Right lobe of liver (tissue), 6 donors: ENCODE measurements around the gene LRPAP1. TPM values are rescaled to one million over a fixed set of nuclear protein-coding genes. Genes with fewer than 3 reads are reported as not detected.

Experiments
- ATAC-seq, 4 donors: fragments of 200-7000 bp; cut with Tn5 transposase; one replicate each; pipeline ENCODE4 v1.9.1; 2020; ENCODE audit warnings: mild to moderate bottlenecking in 4 of 4, moderate library complexity in 4 of 4
- DNase-seq, 3 donors: peaks; one replicate each; pipeline ENCODE4 v3.0.0-alpha.2; 2020
- H3K27ac ChIP-seq, 3 donors: fragments of 200-600 bp; one replicate each; pipeline ENCODE4 v1.8.0; 2022
- H3K27me3 ChIP-seq, 2 donors: fragments of 200-600 bp; one replicate each; pipeline ENCODE4 v1.8.0; 2022
- H3K36me3 ChIP-seq, 4 donors: fragments of 200-600 bp; sonication (generic) in 1 of 4; one replicate each; pipeline versions ENCODE4 v1.5.1 to v1.8.0; 2017 to 2022; ENCODE audit warnings: control low read depth in 1 of 4
- H3K4me1 ChIP-seq, 4 donors: fragments of 200-600 bp; sonication (generic) in 1 of 4; one replicate each; pipeline versions ENCODE4 v1.5.1 to v1.8.0; 2017 to 2022; ENCODE audit warnings: control low read depth in 1 of 4
- H3K4me3 ChIP-seq, 3 donors: fragments of 200-600 bp; one replicate each; pipeline ENCODE4 v1.8.0; 2022
- H3K9me3 ChIP-seq, 4 donors: fragments of 200-600 bp; sonication (generic) in 1 of 4; one replicate each; pipeline versions ENCODE4 v1.5.1 to v1.8.0; 2017 to 2022; ENCODE audit warnings: control low read depth in 1 of 4
- CTCF ChIP-seq, 4 donors: fragments of 200-600 bp in 3 of 4; fragments of 450-650 bp in 1 of 4; IDR thresholded peaks; one replicate each; pipeline versions ENCODE4 v1.5.1 to v1.8.0; 2016 to 2022; ENCODE audit warnings: antibody characterized with exemption in 4 of 4, mild to moderate bottlenecking in 2 of 4
- POLR2A ChIP-seq: fragments of 450-650 bp; IDR thresholded peaks from one replicate; pipeline ENCODE4 v1.6.1; 2017; ENCODE audit warnings: antibody characterized with exemption, mild to moderate bottlenecking
- WGBS: methylation state at CpG from one replicate; pipeline ENCODE4 v1.1.6; 2018; ENCODE audit warnings: low coverage, low lambda C conversion rate; ENCODE audit not compliant: insufficient coverage; ENCODE audit errors: missing lambda C conversion rate; 5-methylcytosine and 5-hydroxymethylcytosine counted together
- intact Hi-C, 2 donors: fragments of 100-400 bp; cut with DNase I; formaldehyde crosslinking; loops; one replicate each; pipeline versions ENCODE4 v1.11.2 to v1.14.1; 2022
- total RNA-seq, 6 experiments: library from RNA; depleted of rRNA in 2 of 6; stranded (reverse); fragments of >200 nt in 2 of 6; fragmentation: NEBNext Ultra II Directional in 3 of 6; extraction: Animal tissue kit (Norgen Biotek cat#: 25700) in 3 of 6; gene quantifications; one replicate each; pipeline versions ENCODE4 v1.1.0 to v1.2.4, GENCODE V29; 2016 to 2023
- donor health status: DM: no; HTN: yes; CAD: no.
- donor health status: DM: no; HTN: no; CAD: no.
- donor health status: DM: no; HTN: no; CAD: no.
- donor health status: DM: no; HTN: yes; CAD: no.
- donor health status: DM: no; HTN: yes; CAD: no.

Gene LRPAP1
- total RNA-seq, 6 experiments from 2014 or later = 63.4 to 108 (median 85.3) TPM

GRCh38 chr4:3464349-3464905 is 67.8 kb downstream of the LRPAP1 start:
- WGBS = 100% methylated on average over 1 of the region's 15 CpGs
- TF ChIP-seq CTCF (IDR thresholded peaks at IDR 0.05) (no peak), POLR2A (no peak)
- no peaks in the 10 kb centered on the region for H3K9me3 ChIP-seq

GRCh38 chr4:3463556-3464348 is 68.5 kb downstream of the LRPAP1 start:
- Histone ChIP-seq H3K36me3 (no peaks in the 10 kb centered on the region), H3K4me1 (peaks cover 0 to 17% (median 6%) of the 10 kb centered on the region in 4 donors), H3K27ac (no peak overlapping the region), H3K27me3 (no peaks in the 10 kb centered on the region), H3K4me3 (peak overlapping the region; percentile 31 to 52 (median 46)), H3K9me3 (no peaks in the 10 kb centered on the region)
- intact Hi-C loops = no loop called here
- DNase-seq = peak in 1 of 3 donors; percentile 16
- ATAC-seq = no peak
- no peak for TF ChIP-seq POLR2A
- TF ChIP-seq CTCF (IDR thresholded peaks at IDR 0.05) = no peak
- 73% methylated on average over 2 of the region's 43 CpGs for WGBS

More at GRCh38 chr4:3464349-3464905, 67.8 kb downstream of the LRPAP1 start:
- H3K36me3 ChIP-seq = no peaks in the 10 kb centered on the region
- no peak overlapping the region for H3K27ac ChIP-seq
- no peak for ATAC-seq
- peaks cover 0 to 17% (median 6%) of the 10 kb centered on the region in 4 donors for H3K4me1 ChIP-seq
- H3K27me3 ChIP-seq = no peaks in the 10 kb centered on the region
- H3K4me3 ChIP-seq = no peak overlapping the region
- intact Hi-C loops = no loop called here
- DNase-seq = peak in 1 of 3 donors; percentile 5

GRCh38 chr4:3462790-3463415 is 69.3 kb downstream of the LRPAP1 start, which contains the start of gene DOK7:
Gene DOK7, plus strand, starts transcription at chr4:3463306. Its CDS starts 70 bp downstream, at chr4:3463376.
- Histone ChIP-seq H3K27ac (no peak within 1 kb of the TSS), H3K4me1 (peaks cover 0 to 17% (median 6%) of the 10 kb centered on the region in 4 donors), H3K36me3 (no peaks in the 10 kb centered on the region), H3K27me3 (no peaks in the 10 kb centered on the region), H3K9me3 (no peaks in the 10 kb centered on the region), H3K4me3 (peak within 1 kb of the TSS; percentile 31 to 52 (median 46))
- WGBS = 6% methylated on average over 25 of the region's 44 CpGs
- intact Hi-C loops = no loop called here
- TF ChIP-seq POLR2A (no peak), CTCF (IDR thresholded peaks at IDR 0.05) (no peak)
- DNase-seq = peak in 2 of 3 donors; percentile 55 to 63
- ATAC-seq = peak; percentile 57 to 76 (median 73)

- peak; percentile 47 to 74 (median 64) for ATAC-seq
- Histone ChIP-seq H3K27me3 (no peaks in the 10 kb centered on the region), H3K27ac (no peak overlapping the region), H3K4me1 (peaks cover 0 to 17% (median 6%) of the 10 kb centered on the region in 4 donors), H3K9me3 (no peaks in the 10 kb centered on the region), H3K36me3 (no peaks in the 10 kb centered on the region), H3K4me3 (no peak overlapping the region)
- TF ChIP-seq POLR2A = no peak
- TF ChIP-seq CTCF (IDR thresholded peaks at IDR 0.05) = no peak
- 93% methylated on average over 2 of the region's 10 CpGs for WGBS
- intact Hi-C loops = no loop called here
- DNase-seq = peak; percentile 60 to 79 (median 77)
Measured at GRCh38 chr4:3462321-3462789, 69.9 kb downstream of the LRPAP1 start.
